Osteoblast (primary cell): ENCODE data around the gene ACE. TPM values are rescaled to one million over a fixed set of nuclear protein-coding genes. Genes with fewer than 3 reads are reported as not detected.
A peak's percentile ranks its signal among the peaks of the same experiment; 100 is the strongest.

Experiments
- DNase-seq: peaks from one replicate; pipeline ENCODE4 v3.0.0; 2011; ENCODE audit warnings: low spot score, mixed read lengths; ENCODE audit not compliant: insufficient read length; ENCODE audit errors: missing footprints
- H2AFZ ChIP-seq: 2 replicates; pipeline ENCODE4 v1.6.0; 2011; ENCODE audit warnings: mild to moderate bottlenecking, low read length
- H3K27ac ChIP-seq: 2 replicates; pipeline ENCODE4 v1.5.1; 2011; ENCODE audit warnings: mild to moderate bottlenecking, low read depth, low read length, moderate library complexity
- H3K27me3 ChIP-seq: 2 replicates; pipeline ENCODE4 v1.6.0; 2012; ENCODE audit warnings: mild to moderate bottlenecking, control low read depth, inconsistent platforms, low read length, moderate library complexity; ENCODE audit not compliant: insufficient read depth
- H3K36me3 ChIP-seq: 2 replicates; pipeline ENCODE4 v1.5.1; 2011; ENCODE audit warnings: mild to moderate bottlenecking, low read length, control low read depth, moderate library complexity; ENCODE audit not compliant: insufficient read depth
- H3K4me1 ChIP-seq: 2 replicates; pipeline ENCODE4 v1.5.1; 2011; ENCODE audit warnings: mild to moderate bottlenecking, low read length, control low read depth, moderate library complexity; ENCODE audit not compliant: insufficient read depth
- H3K4me2 ChIP-seq: 2 replicates; pipeline ENCODE4 v1.6.0; 2011; ENCODE audit warnings: mild to moderate bottlenecking, low read length; ENCODE audit not compliant: insufficient read depth
- H3K4me3 ChIP-seq: fragments of 200-600 bp; sonication (generic); 3 replicates; pipeline ENCODE4 v1.5.1; 2012; ENCODE audit warnings: mild to moderate bottlenecking, low read length, inconsistent platforms; ENCODE audit not compliant: insufficient read depth
- H3K79me2 ChIP-seq: 2 replicates; pipeline ENCODE4 v1.6.0; 2012; ENCODE audit warnings: mild to moderate bottlenecking, low read length, control low read depth, inconsistent platforms; ENCODE audit not compliant: insufficient read depth
- H3K9me3 ChIP-seq: 2 replicates; pipeline ENCODE4 v1.5.1; 2011; ENCODE audit warnings: low read depth, low read length, control low read depth
- H4K20me1 ChIP-seq: 2 replicates; pipeline ENCODE4 v1.6.0; 2012; ENCODE audit warnings: mild to moderate bottlenecking, low read length, control low read depth; ENCODE audit not compliant: insufficient read depth
- CTCF ChIP-seq: IDR thresholded peaks from 2 replicates; pipeline ENCODE4 v1.5.1; 2011; ENCODE audit warnings: mild to moderate bottlenecking, low read depth, low read length, moderate library complexity; ENCODE audit errors: extremely low read depth
- total RNA-seq: library from RNA; depleted of rRNA; stranded (reverse); fragments of >200 nt; gene quantifications from 2 replicates; pipeline ENCODE4 v1.2.3, GENCODE V29; 2012

The ACE gene
- total RNA-seq, 1 donor: 10.1 TPM

- Histone ChIP-seq H3K27ac (no peak overlapping the region), H3K9me3 (no peaks in the 10 kb centered on the region), H3K4me3 (peak overlapping the region; percentile 37), H3K79me2 (no peaks in the 10 kb centered on the region), H4K20me1 (peaks cover 2% of the 10 kb centered on the region), H3K27me3 (no peaks in the 10 kb centered on the region), H2AFZ (no peak overlapping the region), H3K4me1 (peaks cover 30% of the 10 kb centered on the region), H3K4me2 (peak overlapping the region; percentile 43), H3K36me3 (peaks cover 4% of the 10 kb centered on the region)
- TF ChIP-seq CTCF: no peak
- peak; percentile 77 for DNase-seq
Measured at GRCh38 chr17:63438092-63439051, 38.5 kb upstream of the ACE start.

- peak overlapping the region; percentile 49 for H3K4me2 ChIP-seq
- no peaks in the 10 kb centered on the region for H3K9me3 ChIP-seq
- no peak for TF ChIP-seq CTCF
- no peaks in the 10 kb centered on the region for H3K27me3 ChIP-seq
- H3K27ac ChIP-seq: peak overlapping the region; percentile 14
- H4K20me1 ChIP-seq: no peaks in the 10 kb centered on the region
- H3K4me1 ChIP-seq: peaks cover 16% of the 10 kb centered on the region
- H3K36me3 ChIP-seq: peaks cover 3% of the 10 kb centered on the region
- peak overlapping the region; percentile 51 for H3K4me3 ChIP-seq
- peak; percentile 96 for DNase-seq
- H3K79me2 ChIP-seq: no peaks in the 10 kb centered on the region
- peak overlapping the region; percentile 36 for H2AFZ ChIP-seq
Measured at GRCh38 chr17:63439687-63440086, 37.2 kb upstream of the ACE start.

GRCh38 chr17:63440127-63440769 is 36.6 kb upstream of the ACE start:
- no peaks in the 10 kb centered on the region for H3K36me3 ChIP-seq
- no peak for TF ChIP-seq CTCF
- peak overlapping the region; percentile 14 for H3K27ac ChIP-seq
- peak; percentile 80 for DNase-seq
- H3K4me3 ChIP-seq: peak overlapping the region; percentile 51
- H3K4me1 ChIP-seq: peaks cover 11% of the 10 kb centered on the region
- H3K27me3 ChIP-seq: no peaks in the 10 kb centered on the region
- H3K79me2 ChIP-seq: no peaks in the 10 kb centered on the region
- no peaks in the 10 kb centered on the region for H3K9me3 ChIP-seq
- H3K4me2 ChIP-seq: peak overlapping the region; percentile 49
- H4K20me1 ChIP-seq: no peaks in the 10 kb centered on the region
- peak overlapping the region; percentile 36 for H2AFZ ChIP-seq
